Tibial artery (tissue), 4 donors: ENCODE measurements around the gene ADAMTSL1.

Experiments
- DNase-seq, 2 donors: peaks; one replicate each; pipeline ENCODE4 v3.0.0-alpha.2; 2019
- H3K27ac ChIP-seq, 2 donors: fragments of 200-600 bp; sonication (generic) in 1 of 2; 1 replicate in 1 of 2; 2 replicates in 1 of 2; pipeline ENCODE4 v1.5.1; 2018 to 2019; ENCODE audit warnings: mild to moderate bottlenecking in 1 of 2
- H3K27me3 ChIP-seq, 2 donors: fragments of 200-600 bp; sonication (generic) in 1 of 2; one replicate each; pipeline versions ENCODE4 v1.5.1 to v1.6.0; 2016 to 2019
- H3K36me3 ChIP-seq, 3 donors: fragments of 200-600 bp; sonication (generic) in 2 of 3; one replicate each; pipeline ENCODE4 v1.5.1; 2016 to 2019; ENCODE audit warnings: mild to moderate bottlenecking in 2 of 3
- H3K4me1 ChIP-seq, 4 donors: fragments of 200-600 bp; sonication (generic) in 2 of 4; 1 replicate in 3 of 4; 2 replicates in 1 of 4; pipeline ENCODE4 v1.5.1; 2016 to 2019
- H3K4me3 ChIP-seq, 2 donors: fragments of 200-600 bp; sonication (generic) in 1 of 2; 1 replicate in 1 of 2; 2 replicates in 1 of 2; pipeline ENCODE4 v1.5.1; 2018 to 2019; ENCODE audit warnings: mild to moderate bottlenecking in 2 of 2
- H3K9me3 ChIP-seq, 3 donors: fragments of 200-600 bp; sonication (generic) in 1 of 3; one replicate each; pipeline ENCODE4 v1.5.1; 2016 to 2019
- CTCF ChIP-seq, 2 experiments: fragments of 200-600 bp in 1 of 2; fragments of 450-650 bp in 1 of 2; IDR thresholded peaks; one replicate each; pipeline ENCODE4 v1.5.1; 2017 to 2019; ENCODE audit warnings: antibody characterized with exemption in 2 of 2, mild to moderate bottlenecking in 1 of 2, moderate library complexity in 1 of 2
- intact Hi-C: fragments of 100-400 bp; cut with DNase I; formaldehyde crosslinking; loops from one replicate; pipeline ENCODE4 v1.15.0; 2023; ENCODE audit warnings: low total_unique reads

The ADAMTSL1 gene

GRCh38 chr9:18678821-18679590 is 205.1 kb downstream of the ADAMTSL1 start:
- intact Hi-C loops = no loop called here
- Histone ChIP-seq H3K36me3 (no peaks in the 10 kb centered on the region), H3K27me3 (no peaks in the 10 kb centered on the region), H3K4me3 (no peak overlapping the region), H3K4me1 (peaks cover 0 to 48% (median 22%) of the 10 kb centered on the region in 4 donors), H3K9me3 (no peaks in the 10 kb centered on the region), H3K27ac (no peak overlapping the region)
- DNase-seq = no peak
- no peak for TF ChIP-seq CTCF (IDR thresholded peaks at IDR 0.05)

GRCh38 chr9:18682907-18683306 is 209.0 kb downstream of the ADAMTSL1 start:
- no peaks in the 10 kb centered on the region for H3K9me3 ChIP-seq
- intact Hi-C loops = no loop called here

GRCh38 chr9:18683312-18683711 is 209.4 kb downstream of the ADAMTSL1 start:
- Histone ChIP-seq H3K4me3 (no peak overlapping the region), H3K9me3 (no peaks in the 10 kb centered on the region), H3K36me3 (no peaks in the 10 kb centered on the region), H3K27me3 (no peaks in the 10 kb centered on the region), H3K27ac (no peak overlapping the region), H3K4me1 (peaks cover 0 to 32% (median 13%) of the 10 kb centered on the region in 4 donors)
- DNase-seq = no peak
- no peak for TF ChIP-seq CTCF (IDR thresholded peaks at IDR 0.05)
- intact Hi-C loops = no loop called here

More at GRCh38 chr9:18682907-18683306, 209.0 kb downstream of the ADAMTSL1 start:
- Histone ChIP-seq H3K4me3 (no peak overlapping the region), H3K4me1 (peaks cover 0 to 36% (median 14%) of the 10 kb centered on the region in 4 donors), H3K27ac (no peak overlapping the region), H3K36me3 (no peaks in the 10 kb centered on the region), H3K27me3 (no peaks in the 10 kb centered on the region)
- no peak for DNase-seq
- TF ChIP-seq CTCF (IDR thresholded peaks at IDR 0.05) = no peak

- Histone ChIP-seq H3K27ac (peak overlapping the region in 1 of 2 donors; percentile 48), H3K4me1 (peaks cover 0 to 26% (median 8%) of the 10 kb centered on the region in 4 donors), H3K27me3 (no peaks in the 10 kb centered on the region), H3K9me3 (no peaks in the 10 kb centered on the region), H3K4me3 (no peak overlapping the region), H3K36me3 (no peaks in the 10 kb centered on the region)
- no peak for DNase-seq
- intact Hi-C loops = no loop called here
- no peak for TF ChIP-seq CTCF (IDR thresholded peaks at IDR 0.05)
Observed at GRCh38 chr9:18683851-18684250, 209.9 kb downstream of the ADAMTSL1 start.

- H3K4me1 ChIP-seq = peaks cover 0 to 17% (median 2%) of the 10 kb centered on the region in 4 donors
- no peak overlapping the region for H3K4me3 ChIP-seq
- H3K36me3 ChIP-seq = no peaks in the 10 kb centered on the region
- no peaks in the 10 kb centered on the region for H3K9me3 ChIP-seq
- H3K27me3 ChIP-seq = no peaks in the 10 kb centered on the region
- peak overlapping the region; percentile 34 to 48 for H3K27ac ChIP-seq
- DNase-seq = no peak
- no peak for TF ChIP-seq CTCF (IDR thresholded peaks at IDR 0.05)
- intact Hi-C loops = no loop called here
Observed at GRCh38 chr9:18684593-18685317, 210.8 kb downstream of the ADAMTSL1 start.
